K562 (cell line): ENCODE data around the gene EPB41L1. TPM values are rescaled to one million over a fixed set of nuclear protein-coding genes. Genes with fewer than 3 reads are reported as not detected.

Experiments used
- ATAC-seq: fragments of 200-7000 bp; cut with Tn5 transposase; 3 replicates; pipeline ENCODE4 v1.9.1; 2020; ENCODE audit warnings: moderate library complexity
- BruUV-seq: library from RNA; stranded (reverse); fragments of 400-500 nt; replicated peaks from 2 replicates; lab custom pipeline; 2021; lab: Mats Ljungman, UMichigan
- CTCF ChIA-PET: fragments of 300-600 bp; formaldehyde crosslinking; extraction: SDS; loops from one replicate; lab custom pipeline; 2021; ENCODE audit warnings: low intra/inter-chr PET ratio; lab: Yijun Ruan, JAX
- POLR2A ChIA-PET: fragments of 300-600, 350-650 bp; sonication (Branson Sonifier 250); formaldehyde crosslinking; extraction: SDS; loops from one replicate; lab custom pipeline; 2021; ENCODE audit warnings: antibody characterized with exemption, inconsistent platforms; lab: Yijun Ruan, JAX
- DNase-seq, 4 experiments: peaks; one replicate each; pipeline versions ENCODE4 v3.0.0 to v3.0.0-alpha.2; 2011 to 2018; ENCODE audit warnings: low spot score in 3 of 4, mixed read lengths in 3 of 4; ENCODE audit errors: extremely low read depth in 1 of 4
- FAIRE-seq: peaks from 2 replicates; lab custom pipeline; 2011; peaks lifted over from hg19 to GRCh38; lab: Jason Lieb, UNC
- H2AFZ ChIP-seq: 2 replicates; pipeline ENCODE4 v1.6.0; 2011; ENCODE audit warnings: low read depth, low read length, control low read depth, inconsistent platforms
- H3K27ac ChIP-seq: fragments of 200-600 bp; 3 replicates; pipeline ENCODE4 v1.8.0; 2011; ENCODE audit warnings: low read depth, mild to moderate bottlenecking, control low read depth, inconsistent platforms, low read length, moderate library complexity, mixed read lengths; ENCODE audit errors: extremely low read depth
- H3K27me3 ChIP-seq, 2 experiments: fragments of 300-600 bp in 1 of 2; 2 replicates in 1 of 2; 3 replicates in 1 of 2; pipeline versions ENCODE4 v1.6.0 to v1.8.0; 2011; ENCODE audit warnings: inconsistent platforms in 2 of 2, low read length in 2 of 2, mild to moderate bottlenecking in 1 of 2, mixed read lengths in 1 of 2, moderate library complexity in 1 of 2; ENCODE audit not compliant: control insufficient read depth in 2 of 2, insufficient read depth in 2 of 2
- H3K36me3 ChIP-seq: fragments of 300-600 bp; 3 replicates; pipeline ENCODE4 v1.8.0; 2011; ENCODE audit warnings: mild to moderate bottlenecking, low read length, inconsistent platforms; ENCODE audit not compliant: control insufficient read depth, insufficient read depth
- H3K4me1 ChIP-seq, 2 experiments: fragments of 200-600 bp in 1 of 2; replicated peaks in 1 of 2; 2 replicates in 1 of 2; 3 replicates in 1 of 2; pipeline versions ENCODE4 v1.5.1 to v1.8.0; 2011; ENCODE audit warnings: inconsistent platforms in 2 of 2, low read length in 2 of 2, mild to moderate bottlenecking in 1 of 2, mixed read lengths in 1 of 2, moderate library complexity in 1 of 2; ENCODE audit not compliant: control insufficient read depth in 2 of 2, insufficient read depth in 2 of 2
- H3K4me2 ChIP-seq: 2 replicates; pipeline ENCODE4 v1.6.1; 2011; ENCODE audit warnings: low read length, control low read depth, inconsistent platforms, mixed read lengths; ENCODE audit not compliant: insufficient read depth
- H3K4me3 ChIP-seq: fragments of 200-600 bp; sonication (generic), shearing (Covaris generic); 2 replicates; pipeline ENCODE4 v1.5.1; 2016; ENCODE audit warnings: control low read depth, inconsistent platforms
- H3K79me2 ChIP-seq: fragments of 200-600 bp; 3 replicates; pipeline ENCODE4 v1.8.0; 2011; ENCODE audit warnings: low read length, inconsistent platforms; ENCODE audit not compliant: control insufficient read depth, insufficient read depth
- H3K9ac ChIP-seq, 2 experiments: 2 replicates each; pipeline versions ENCODE4 v1.6.0 to v1.6.1; 2011; ENCODE audit warnings: low read depth in 2 of 2, low read length in 2 of 2, control low read depth in 1 of 2, inconsistent platforms in 1 of 2, mild to moderate bottlenecking in 1 of 2, mixed read lengths in 1 of 2; ENCODE audit not compliant: insufficient read depth in 1 of 2
- H3K9me1 ChIP-seq: one replicate; pipeline ENCODE4 v1.6.0; 2011; ENCODE audit warnings: inconsistent platforms, mild to moderate bottlenecking, low read length, moderate library complexity; ENCODE audit not compliant: control insufficient read depth, insufficient read depth
- H3K9me3 ChIP-seq: replicated peaks from 2 replicates; pipeline ENCODE4 v1.5.1; 2011; ENCODE audit warnings: low read depth, low read length, inconsistent platforms; ENCODE audit not compliant: control insufficient read depth, insufficient read depth
- H4K20me1 ChIP-seq: replicated peaks from 2 replicates; pipeline ENCODE4 v1.6.1; 2011; ENCODE audit warnings: low read length, inconsistent platforms, mixed read lengths; ENCODE audit not compliant: control insufficient read depth, insufficient read depth
- ADNP ChIP-seq: fragments of 200-800 bp; sonication (Bioruptor generic); IDR thresholded peaks from 2 replicates; pipeline ENCODE4 v1.6.1; 2016; ENCODE audit warnings: missing genetic modification characterization, missing compliant biosample characterization
- CEBPG ChIP-seq, 3 experiments: fragments of 200-800 bp in 1 of 3; sonication (Bioruptor generic) in 1 of 3; sonication (generic) in 1 of 3; formaldehyde crosslinking in 1 of 3; IDR thresholded peaks in 2 of 3; conservative IDR thresholded peaks in 1 of 3; 2 replicates each; pipeline versions ENCODE4 v1.6.1 to v1.8.0; 2016 to 2022; ENCODE audit warnings: missing compliant biosample characterization in 2 of 3, missing genetic modification characterization in 2 of 3, mild to moderate bottlenecking in 1 of 3, missing genetic modification reagents in 1 of 3
- NR2C2 ChIP-seq, 2 experiments: fragments of 200-800 bp in 1 of 2; sonication (Bioruptor generic) in 1 of 2; sonication (generic) in 1 of 2; formaldehyde crosslinking in 1 of 2; IDR thresholded peaks; 2 replicates each; pipeline versions ENCODE4 v1.6.1 to v1.8.0; 2016 to 2022; ENCODE audit warnings: mild to moderate bottlenecking in 1 of 2, missing compliant biosample characterization in 1 of 2, missing genetic modification characterization in 1 of 2, missing genetic modification reagents in 1 of 2
- RBM25 ChIP-seq: fragments of 200-400 bp; formaldehyde crosslinking; IDR thresholded peaks from 2 replicates; pipeline ENCODE4 v1.6.1; 2018; ENCODE audit warnings: low read length, low read depth, moderate library complexity; ENCODE audit not compliant: severe bottlenecking
- REST ChIP-seq, 2 experiments: fragments of 450-650 bp; formaldehyde crosslinking in 1 of 2; IDR thresholded peaks; 2 replicates each; pipeline versions ENCODE4 v1.4.0 to v1.6.1; 2014 to 2020; ENCODE audit warnings: mild to moderate bottlenecking in 2 of 2, borderline replicate concordance in 1 of 2, low read depth in 1 of 2
- SMC3 ChIP-seq: conservative IDR thresholded peaks from 2 replicates; pipeline ENCODE4 v1.6.1; 2011; ENCODE audit warnings: low read depth, low read length, improper control_type of control experiment; ENCODE audit not compliant: insufficient read depth
- TRIM25 ChIP-seq: fragments of 450-650 bp; IDR thresholded peaks from 2 replicates; pipeline ENCODE4 v1.7.0; 2016; ENCODE audit warnings: borderline replicate concordance
- ZNF551 ChIP-seq: fragments of 250-450 bp; sonication (Bioruptor Pico); IDR thresholded peaks from 2 replicates; pipeline ENCODE4 v1.5.0; 2021; ENCODE audit warnings: mild to moderate bottlenecking, moderate library complexity
- WGBS: fragments of 100-300 bp; shearing (Covaris generic); methylation state at CpG from one replicate; pipeline ENCODE4 v1.1.6; 2016; ENCODE audit warnings: low coverage, mixed read lengths; ENCODE audit not compliant: insufficient coverage; ENCODE audit errors: missing lambda C conversion rate; 5-methylcytosine and 5-hydroxymethylcytosine counted together
- in situ Hi-C: fragments of 300-500 bp; cut with MboI; formaldehyde crosslinking; loops from 4 replicates; pipeline ENCODE4 v1.15.0; 2018; ENCODE audit warnings: inconsistent platforms, mixed read lengths
- intact Hi-C: fragments of 100-400 bp; cut with micrococcal nuclease; formaldehyde crosslinking; loops from 2 replicates; pipeline ENCODE4 v1.14.2; 2022
- polyA plus RNA-seq, 8 experiments: library from polyadenylated mRNA; depleted of rRNA in 4 of 8; stranded (reverse) in 5 of 8; unstranded in 3 of 8; fragments of >200 nt; fragmentation: Nextera tagmentation in 2 of 8; fragmentation: Illumina TruSeq in 1 of 8; extraction: Ambion mirVana in 2 of 8; extraction: Trizol in 1 of 8; gene quantifications; 2 replicates each; pipeline versions ENCODE4 v1.2.1 to v1.2.3, GENCODE V29; 2011 to 2014; ENCODE audit warnings: inconsistent platforms in 1 of 8, missing spikeins in 1 of 8
- total RNA-seq, 7 experiments: library from RNA; depleted of rRNA in 6 of 7; stranded (reverse); fragments of >200 nt in 6 of 7; fragmentation: Illumina TruSeq in 2 of 7; extraction: Trizol in 2 of 7; gene quantifications; 2 replicates each; pipeline versions ENCODE4 v1.2.1 to v1.2.3, GENCODE V29; 2011 to 2021; ENCODE audit warnings: low replicate concordance in 1 of 7

Gene EPB41L1
- total and polyA plus RNA-seq, 9 of the 15 experiments (the other 6 are each of a cell fraction or from before 2014, with no cell fraction given) = 0.11 to 4.3 (median 1.3) TPM

GRCh38 chr20:36273414-36274180 lies 119.1 kb downstream of the EPB41L1 start:
- 0 out of 2 replicates have a peak, but pooled peaks cover 10% of the 10 kb centered on the region for H4K20me1 ChIP-seq
- peaks cover 21 to 65% of the 10 kb centered on the region in 2 experiments; a peak in 4 of 5 replicates for H3K27me3 ChIP-seq
- no peak overlapping the region for H3K27ac ChIP-seq
- H3K4me1 ChIP-seq = peaks cover 0 to 3% of the 10 kb centered on the region in 2 experiments; a peak in 1 of 5 replicates
- ChIA-PET POLR2A (interaction anchor here (0.5 to 1.6 kb wide), 5 partner anchors 12 to 85 kb away, joined by 3 to 5 read pairs (median 3); no protein-coding TSS in a partner anchor), CTCF (interaction anchor here (0.6 to 1.1 kb wide), 2 partner anchors 44 to 166 kb away, joined by 3 to 4 read pairs; no protein-coding TSS in a partner anchor)
- in situ Hi-C loops = no loop called here
- 4% methylated on average over 12 of the region's 12 CpGs for WGBS
- no peaks in the 10 kb centered on the region for H3K9me1 ChIP-seq
- no peak overlapping the region for H3K9ac ChIP-seq
- no peak overlapping the region for H3K4me2 ChIP-seq
- H3K36me3 ChIP-seq = no peaks in the 10 kb centered on the region
- intact Hi-C loops = loop anchor here (1.0 kb wide), 1 partner anchor 126 kb away; no protein-coding TSS in a partner anchor
- DNase-seq (peak in 1 of 4 experiments; percentile 38), ATAC-seq (peak; percentile 62), FAIRE-seq (no peak)
- no peak overlapping the region for H3K4me3 ChIP-seq
- H3K9me3 ChIP-seq = no peaks in the 10 kb centered on the region
- BruUV-seq = no TSS peak
- no peak overlapping the region for H2AFZ ChIP-seq
- H3K79me2 ChIP-seq = no peaks in the 10 kb centered on the region
- TF ChIP-seq ADNP (tag) (0 out of 2 replicates have a peak, but pooled peaks have one; percentile 19), ZNF551 (CRISPR knock-in tag) (no peak), CEBPG (CRISPR knock-in tag; IDR thresholded peaks at IDR 0.05) (peak; percentile 26; the same call in 1 of the 2 replicates), CEBPG (tag; conservative IDR thresholded peaks at IDR 0.05 in 1 of 2, IDR thresholded peaks at IDR 0.05 in 1 of 2) (peak; percentile 42 to 43; a peak in 2 of 4 replicates), SMC3 (0 out of 2 replicates have a peak, but pooled peaks have one; percentile 23), REST (IDR thresholded peaks at IDR 0.05; ENCODE audit: borderline replicate concordance) (peak; percentile 46; the same call in 1 of the 2 replicates), REST (CRISPR knock-in tag; IDR thresholded peaks at IDR 0.05; ENCODE audit: low read depth) (no peak), NR2C2 (CRISPR knock-in tag; IDR thresholded peaks at IDR 0.05) (no peak), NR2C2 (tag; IDR thresholded peaks at IDR 0.05) (no peak), RBM25 (peak; percentile 74), TRIM25 (no peak)
